Activated naive CD4-positive, alpha-beta T cell treated with anti-CD3 and anti-CD28 coated beads for 36 hours (primary cell): ENCODE results near the gene HOMER2. TPM values are rescaled to one million over a fixed set of nuclear protein-coding genes. Genes with fewer than 3 reads are reported as not detected.
"Not testable (repeated sequence)": the region's sequence is repeated elsewhere in the genome, so short reads cannot be mapped to it uniquely, and the experiment has no call there.

ENCODE experiments used
- CTCF ChIA-PET: fragments of 350-600 bp; sonication (Branson Sonifier 250); formaldehyde crosslinking; loops from one replicate; lab custom pipeline; 2021; ENCODE audit warnings: antibody characterized with exemption; lab: Charles Lee
- DNase-seq: peaks from one replicate; pipeline ENCODE4 v3.0.0-alpha.2; 2020
- H3K27ac Mint-ChIP-seq: one replicate; pipeline ENCODE4 v1.8.0; 2021; ENCODE audit warnings: mild to moderate bottlenecking, mixed read lengths
- H3K27me3 Mint-ChIP-seq: one replicate; pipeline ENCODE4 v1.8.0; 2021; ENCODE audit warnings: low read depth, mixed read lengths
- H3K36me3 Mint-ChIP-seq: one replicate; pipeline ENCODE4 v1.8.0; 2021; ENCODE audit warnings: low read depth, mixed read lengths
- H3K4me1 Mint-ChIP-seq: one replicate; pipeline ENCODE4 v1.8.0; 2021; ENCODE audit warnings: low read depth, mixed read lengths
- H3K4me3 Mint-ChIP-seq: one replicate; pipeline ENCODE4 v1.8.0; 2021; ENCODE audit warnings: mild to moderate bottlenecking, moderate library complexity, mixed read lengths
- H3K9me3 Mint-ChIP-seq: one replicate; pipeline ENCODE4 v1.8.0; 2021; ENCODE audit warnings: mixed read lengths
- intact Hi-C: fragments of 100-400 bp; cut with micrococcal nuclease; formaldehyde crosslinking; loops from one replicate; pipeline ENCODE4 v1.15.1; 2023
- total RNA-seq, 2 experiments: library from RNA; stranded (reverse); gene quantifications; one replicate each; pipeline ENCODE4 v1.2.3, GENCODE V29; 2021

The HOMER2 gene
- total RNA-seq, 2 experiments from 2014 or later: 2.3 to 2.8 TPM

- no peaks in the 10 kb centered on the region for H3K27me3 Mint-ChIP-seq
- CTCF ChIA-PET: interaction anchor here (1.6 kb wide), 1 partner anchor 25 kb away, joined by 4 read pairs; the partner anchor contains the start of gene RAMAC
- no peak for DNase-seq
- no peak overlapping the region for H3K4me3 Mint-ChIP-seq
- no peak overlapping the region for H3K27ac Mint-ChIP-seq
- intact Hi-C loops: no loop called here
- no peaks in the 10 kb centered on the region for H3K36me3 Mint-ChIP-seq
- H3K9me3 Mint-ChIP-seq: no peaks in the 10 kb centered on the region
- H3K4me1 Mint-ChIP-seq: no peaks in the 10 kb centered on the region
Measured at GRCh38 chr15:82960766-82961165, 8.2 kb upstream of the HOMER2 start.

GRCh38 chr15:82959423-82959822 lies 6.9 kb upstream of the HOMER2 start:
- Mint-ChIP-seq H3K9me3 (no peaks in the 10 kb centered on the region), H3K4me1 (no peaks in the 10 kb centered on the region), H3K27me3 (no peaks in the 10 kb centered on the region), H3K27ac (no peak overlapping the region), H3K4me3 (no peak overlapping the region), H3K36me3 (no peaks in the 10 kb centered on the region)
- no peak for DNase-seq
- intact Hi-C loops: no loop called here
- CTCF ChIA-PET: no interaction called here

GRCh38 chr15:82958638-82959037 lies 6.1 kb upstream of the HOMER2 start:
- CTCF ChIA-PET: no interaction called here
- intact Hi-C loops: no loop called here
- H3K27ac Mint-ChIP-seq: no peak overlapping the region
- no peaks in the 10 kb centered on the region for H3K27me3 Mint-ChIP-seq
- no peaks in the 10 kb centered on the region for H3K9me3 Mint-ChIP-seq
- H3K4me1 Mint-ChIP-seq: no peaks in the 10 kb centered on the region
- no peaks in the 10 kb centered on the region for H3K36me3 Mint-ChIP-seq
- no peak overlapping the region for H3K4me3 Mint-ChIP-seq
- no peak for DNase-seq

- Mint-ChIP-seq H3K27me3 (peaks cover 12% of the 10 kb centered on the region), H3K4me3 (peak overlapping the region; percentile 64), H3K9me3 (no peaks in the 10 kb centered on the region), H3K27ac (no peak overlapping the region), H3K4me1 (peaks cover 4% of the 10 kb centered on the region), H3K36me3 (no peaks in the 10 kb centered on the region)
- CTCF ChIA-PET: no interaction called here
- no peak for DNase-seq
- intact Hi-C loops: no loop called here
Measured at GRCh38 chr15:82951472-82952157, 905 bp downstream of the HOMER2 start.

- intact Hi-C loops: no loop called here
- Mint-ChIP-seq H3K36me3 (no peaks in the 10 kb centered on the region), H3K27me3 (peaks cover 14% of the 10 kb centered on the region), H3K4me3 (no peak overlapping the region), H3K4me1 (peaks cover 4% of the 10 kb centered on the region), H3K9me3 (no peaks in the 10 kb centered on the region), H3K27ac (no peak overlapping the region)
- DNase-seq: no peak
- CTCF ChIA-PET: no interaction called here
Measured at GRCh38 chr15:82950746-82951370, 1.7 kb downstream of the HOMER2 start.

GRCh38 chr15:82950295-82950694 lies 2.2 kb downstream of the HOMER2 start:
- Mint-ChIP-seq H3K27ac (no peak overlapping the region), H3K27me3 (peaks cover 14% of the 10 kb centered on the region), H3K4me3 (no peak overlapping the region), H3K9me3 (no peaks in the 10 kb centered on the region), H3K36me3 (no peaks in the 10 kb centered on the region), H3K4me1 (peaks cover 4% of the 10 kb centered on the region)
- CTCF ChIA-PET: no interaction called here
- DNase-seq: no peak
- intact Hi-C loops: no loop called here

GRCh38 chr15:82946155-82946701 lies 6.3 kb downstream of the HOMER2 start:
- no peak overlapping the region for H3K27ac Mint-ChIP-seq
- no peak overlapping the region for H3K4me3 Mint-ChIP-seq
- H3K27me3 Mint-ChIP-seq: peaks cover 7% of the 10 kb centered on the region
- H3K9me3 Mint-ChIP-seq: no peaks in the 10 kb centered on the region
- no peaks in the 10 kb centered on the region for H3K4me1 Mint-ChIP-seq
- CTCF ChIA-PET: no interaction called here
- intact Hi-C loops: no loop called here
- no peaks in the 10 kb centered on the region for H3K36me3 Mint-ChIP-seq
- no peak for DNase-seq

GRCh38 chr15:82945326-82945725 lies 7.2 kb downstream of the HOMER2 start:
- H3K36me3 Mint-ChIP-seq: no peaks in the 10 kb centered on the region
- H3K9me3 Mint-ChIP-seq: no peaks in the 10 kb centered on the region
- no peaks in the 10 kb centered on the region for H3K4me1 Mint-ChIP-seq
- CTCF ChIA-PET: no interaction called here
- peaks cover 7% of the 10 kb centered on the region for H3K27me3 Mint-ChIP-seq
- intact Hi-C loops: no loop called here
- no peak overlapping the region for H3K27ac Mint-ChIP-seq
- DNase-seq: no peak
- no peak overlapping the region for H3K4me3 Mint-ChIP-seq

- CTCF ChIA-PET: no interaction called here
- H3K4me1 Mint-ChIP-seq: no peaks in the 10 kb centered on the region
- H3K4me3 Mint-ChIP-seq: no peak overlapping the region
- no peak for DNase-seq
- no peaks in the 10 kb centered on the region for H3K9me3 Mint-ChIP-seq
- intact Hi-C loops: no loop called here
- no peaks in the 10 kb centered on the region for H3K36me3 Mint-ChIP-seq
- H3K27me3 Mint-ChIP-seq: peaks cover 7% of the 10 kb centered on the region
- no peak overlapping the region for H3K27ac Mint-ChIP-seq
Measured at GRCh38 chr15:82944821-82945220, 7.7 kb downstream of the HOMER2 start.

- H3K27me3 Mint-ChIP-seq: peaks cover 7% of the 10 kb centered on the region
- DNase-seq: no peak
- CTCF ChIA-PET: interaction anchor here (0.7 kb wide), 1 partner anchor 29 kb away, joined by 3 read pairs; no protein-coding TSS in a partner anchor
- H3K4me3 Mint-ChIP-seq: no peak overlapping the region
- intact Hi-C loops: no loop called here
- no peaks in the 10 kb centered on the region for H3K36me3 Mint-ChIP-seq
- H3K4me1 Mint-ChIP-seq: no peaks in the 10 kb centered on the region
- H3K27ac Mint-ChIP-seq: no peak overlapping the region
- H3K9me3 Mint-ChIP-seq: no peaks in the 10 kb centered on the region
Measured at GRCh38 chr15:82944056-82944455, 8.5 kb downstream of the HOMER2 start.

GRCh38 chr15:82943176-82943575 lies 9.3 kb downstream of the HOMER2 start:
- CTCF ChIA-PET: interaction anchor here (0.7 to 1.3 kb wide), 2 partner anchors 29 to 57 kb away, joined by 3 read pairs; no protein-coding TSS in a partner anchor
- no peak for DNase-seq
- H3K9me3 Mint-ChIP-seq: no peaks in the 10 kb centered on the region
- intact Hi-C loops: no loop called here
- no peak overlapping the region for H3K27ac Mint-ChIP-seq
- H3K36me3 Mint-ChIP-seq: no peaks in the 10 kb centered on the region
- no peaks in the 10 kb centered on the region for H3K4me1 Mint-ChIP-seq
- no peak overlapping the region for H3K4me3 Mint-ChIP-seq
- H3K27me3 Mint-ChIP-seq: peaks cover 7% of the 10 kb centered on the region

- H3K27me3 Mint-ChIP-seq: peaks cover 7% of the 10 kb centered on the region
- CTCF ChIA-PET: interaction anchor here (1.3 kb wide), 1 partner anchor 57 kb away, joined by 3 read pairs; no protein-coding TSS in a partner anchor
Measured at GRCh38 chr15:82942691-82943090, 9.8 kb downstream of the HOMER2 start.

GRCh38 chr15:82939678-82940077 lies 12.8 kb downstream of the HOMER2 start:
- intact Hi-C loops, H3K9me3 Mint-ChIP-seq, CTCF ChIA-PET, H3K27me3 Mint-ChIP-seq, DNase-seq, H3K4me3 Mint-ChIP-seq, H3K36me3 Mint-ChIP-seq, H3K27ac Mint-ChIP-seq, H3K4me1 Mint-ChIP-seq: not testable (repeated sequence)

More at GRCh38 chr15:82942691-82943090, 9.8 kb downstream of the HOMER2 start:
- H3K9me3 Mint-ChIP-seq: no peaks in the 10 kb centered on the region
- no peak overlapping the region for H3K27ac Mint-ChIP-seq
- intact Hi-C loops: no loop called here
- no peak overlapping the region for H3K4me3 Mint-ChIP-seq
- no peaks in the 10 kb centered on the region for H3K36me3 Mint-ChIP-seq
- DNase-seq: no peak
- H3K4me1 Mint-ChIP-seq: no peaks in the 10 kb centered on the region
